Vagina (tissue), 2 donors: ENCODE measurements around the gene PRIMPOL.

ENCODE experiments used
- CTCF ChIP-seq, 3 experiments: fragments of 450-650 bp in 2 of 3; fragments of 200-600 bp in 1 of 3; sonication (generic) in 1 of 3; IDR thresholded peaks; one replicate each; pipeline ENCODE4 v1.5.1; 2017 to 2019; ENCODE audit warnings: antibody characterized with exemption in 3 of 3, mild to moderate bottlenecking in 2 of 3, moderate library complexity in 2 of 3
- POLR2AphosphoS5 ChIP-seq, 2 donors: sonication (generic); formaldehyde crosslinking; IDR thresholded peaks; one replicate each; pipeline ENCODE4 v1.9.0; 2017; ENCODE audit warnings: antibody characterized with exemption in 2 of 2, mild to moderate bottlenecking in 2 of 2, low read depth in 1 of 2; ENCODE audit not compliant: insufficient read depth in 1 of 2

- no peak for TF ChIP-seq CTCF (IDR thresholded peaks at IDR 0.05)
- TF ChIP-seq POLR2AphosphoS5 (IDR thresholded peaks at IDR 0.05; ENCODE audit: insufficient read depth in 1 of 2, low read depth in 1 of 2): no peak
Observed at GRCh38 chr4:184643731-184644130, 5.8 kb upstream of the PRIMPOL start.
